ENCODE results near the gene CIC. TPM values are rescaled to one million over a fixed set of nuclear protein-coding genes. Genes with fewer than 3 reads are reported as not detected.

CIC gene
- total RNA-seq = 10 to 100 TPM; 54.9 to 67.3 (median 64.1) TPM

- Mint-ChIP-seq H3K4me3 (no peak within 1 kb of the TSS), H3K27me3 (ENCODE audit: low read depth) (no peaks in the 10 kb centered on the region), H3K36me3 (ENCODE audit: insufficient read depth) (peaks cover 9% of the 10 kb centered on the region), H3K4me1 (ENCODE audit: low read depth) (peaks cover 29% of the 10 kb centered on the region), H3K9me3 (no peaks in the 10 kb centered on the region)
- peak; percentile 99 for DNase-seq
- peak; percentile 81 to 85 for ATAC-seq
Measured at GRCh38 chr19:42268704-42269477, at the start of gene CIC. Gene CIC (plus strand): TSS chr19:42269252. CDS start chr19:42271784, 2,532 bp downstream.

DNA sequence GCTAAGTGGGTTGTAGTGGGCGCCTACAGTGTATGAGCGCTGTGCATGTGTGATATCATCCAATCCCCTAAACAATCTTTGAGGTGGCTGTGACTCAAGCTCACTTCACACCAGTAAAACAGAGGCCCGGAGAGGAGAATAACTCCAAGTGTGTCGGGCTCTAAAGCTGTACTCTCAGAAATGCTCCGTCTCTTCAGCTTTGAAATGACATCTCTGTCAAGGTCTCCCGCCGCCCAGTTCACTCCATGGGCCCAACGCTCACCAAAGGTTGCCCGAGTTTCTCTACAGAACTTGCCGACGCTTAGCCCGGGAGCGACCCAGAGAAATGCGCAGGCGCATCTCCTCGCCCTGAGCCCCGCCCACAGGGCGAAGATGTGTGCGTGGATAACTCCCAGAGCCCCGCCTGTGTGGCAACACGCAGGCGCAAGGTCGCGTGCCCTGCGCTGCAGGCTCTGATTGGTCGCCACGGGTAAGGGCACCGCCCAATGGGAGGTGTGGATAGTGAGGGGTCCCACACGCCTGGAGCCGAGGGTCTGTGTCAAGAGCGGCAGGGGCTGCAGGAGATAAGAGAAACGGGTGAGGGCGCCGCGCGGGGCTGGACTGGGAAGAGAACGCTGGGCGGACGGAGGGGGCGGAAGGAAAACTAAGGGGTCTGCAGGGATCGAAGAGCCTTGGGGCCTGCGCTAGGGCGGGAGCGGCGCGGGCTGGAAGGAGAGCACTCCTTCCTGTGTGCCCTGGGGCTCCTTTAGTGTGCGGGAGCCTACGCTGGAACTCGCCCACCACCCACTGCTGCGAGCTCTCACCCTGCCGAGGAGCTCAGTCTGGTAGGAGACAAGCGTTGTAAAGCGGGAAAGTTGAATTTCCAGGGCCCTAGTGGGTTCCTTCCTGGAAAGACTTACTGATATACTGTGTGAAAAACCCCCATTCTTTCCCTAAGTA lies 49.0 kb upstream of the CIC start, which contains the start of gene ZNF526:
Gene ZNF526 (plus strand): TSS at position 501 of the 939 bp plus-strand sequence. CDS start 4,092 bp downstream, outside the sequence.
- DNase-seq (peak; percentile 94), ATAC-seq (peak; percentile 83 to 86)
- Mint-ChIP-seq H3K9me3 (no peaks in the 10 kb centered on the region), H3K4me3 (peak within 1 kb of the TSS; percentile 94), H3K4me1 (ENCODE audit: low read depth) (peaks cover 57% of the 10 kb centered on the region), H3K36me3 (ENCODE audit: insufficient read depth) (peaks cover 20% of the 10 kb centered on the region), H3K27me3 (ENCODE audit: low read depth) (no peaks in the 10 kb centered on the region)

DNA sequence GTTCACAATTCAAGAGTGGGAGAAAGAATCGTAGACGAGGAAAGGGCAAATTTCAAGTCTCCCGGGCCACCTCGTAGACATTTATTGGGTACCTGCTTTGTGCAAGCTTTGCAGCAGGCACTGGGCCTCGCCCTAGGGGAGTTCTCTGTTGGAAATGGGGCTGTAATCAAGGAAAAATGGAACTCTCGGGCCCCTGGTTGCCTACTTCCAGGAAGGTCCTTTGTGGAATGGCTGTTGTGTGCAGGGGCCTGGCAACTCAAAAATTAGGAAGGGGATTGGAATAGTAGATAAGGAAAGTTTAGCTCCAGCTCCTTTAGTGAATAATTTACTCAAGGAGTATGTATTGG lies 48.3 kb upstream of the CIC start:
- Mint-ChIP-seq H3K4me1 (ENCODE audit: low read depth) (peaks cover 50% of the 10 kb centered on the region), H3K4me3 (peak overlapping the region; percentile 94), H3K9me3 (no peaks in the 10 kb centered on the region), H3K36me3 (ENCODE audit: insufficient read depth) (peaks cover 20% of the 10 kb centered on the region), H3K27me3 (ENCODE audit: low read depth) (no peaks in the 10 kb centered on the region)
- ATAC-seq = no peak
- no peak for DNase-seq

GRCh38 chr19:42224940-42225717 lies 43.9 kb upstream of the CIC start:
- Mint-ChIP-seq H3K4me3 (no peak overlapping the region), H3K9me3 (no peaks in the 10 kb centered on the region), H3K27me3 (ENCODE audit: low read depth) (no peaks in the 10 kb centered on the region), H3K4me1 (ENCODE audit: low read depth) (peaks cover 24% of the 10 kb centered on the region), H3K36me3 (ENCODE audit: insufficient read depth) (peaks cover 34% of the 10 kb centered on the region)
- DNase-seq (no peak), ATAC-seq (no peak)

DNA sequence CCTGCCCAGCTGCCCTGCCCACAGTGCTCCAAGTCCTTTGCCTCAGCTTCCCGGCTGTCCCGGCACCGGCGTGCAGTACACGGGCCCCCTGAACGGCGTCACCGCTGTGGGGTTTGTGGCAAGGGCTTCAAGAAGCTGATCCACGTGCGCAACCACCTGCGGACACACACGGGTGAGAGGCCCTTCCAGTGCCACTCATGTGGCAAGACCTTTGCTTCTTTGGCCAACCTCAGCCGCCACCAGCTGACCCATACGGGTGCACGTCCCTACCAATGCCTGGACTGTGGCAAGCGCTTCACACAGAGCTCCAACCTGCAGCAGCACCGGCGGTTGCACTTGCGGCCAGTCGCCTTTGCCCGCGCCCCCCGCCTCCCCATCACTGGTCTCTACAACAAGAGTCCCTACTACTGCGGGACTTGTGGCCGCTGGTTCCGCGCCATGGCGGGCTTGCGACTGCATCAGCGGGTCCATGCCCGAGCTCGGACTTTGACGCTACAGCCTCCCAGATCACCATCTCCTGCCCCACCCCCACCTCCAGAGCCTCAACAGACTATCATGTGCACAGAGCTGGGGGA lies 43.2 kb upstream of the CIC start:
- no peaks in the 10 kb centered on the region for H3K9me3 Mint-ChIP-seq
- DNase-seq = no peak
- ATAC-seq = no peak
- peaks cover 18% of the 10 kb centered on the region for H3K4me1 Mint-ChIP-seq (ENCODE audit: low read depth)
- H3K27me3 Mint-ChIP-seq (ENCODE audit: low read depth) = no peaks in the 10 kb centered on the region
- no peak overlapping the region for H3K4me3 Mint-ChIP-seq
- H3K36me3 Mint-ChIP-seq (ENCODE audit: insufficient read depth) = peaks cover 34% of the 10 kb centered on the region

DNA sequence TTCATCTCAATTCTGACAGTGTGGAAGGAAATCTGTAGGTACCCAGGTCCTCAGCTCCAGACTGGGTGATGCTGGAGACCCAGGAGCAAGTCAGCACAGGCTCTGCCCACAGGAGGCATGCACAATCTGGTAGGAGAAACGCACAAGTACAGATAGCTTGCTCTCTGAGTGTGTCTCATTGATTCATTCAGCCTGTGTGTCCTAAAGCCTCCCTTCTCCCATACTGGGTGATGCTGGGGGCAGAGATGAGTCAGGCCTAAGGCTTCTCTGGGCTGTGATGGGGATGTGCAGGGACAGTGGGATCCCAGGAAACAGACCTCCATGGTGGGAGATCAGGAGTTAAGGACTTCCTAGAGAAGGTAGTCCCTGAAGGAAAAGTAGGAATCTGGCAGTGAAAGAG lies 42.2 kb upstream of the CIC start:
- no peak for DNase-seq
- ATAC-seq = no peak
- no peaks in the 10 kb centered on the region for H3K9me3 Mint-ChIP-seq

DNA sequence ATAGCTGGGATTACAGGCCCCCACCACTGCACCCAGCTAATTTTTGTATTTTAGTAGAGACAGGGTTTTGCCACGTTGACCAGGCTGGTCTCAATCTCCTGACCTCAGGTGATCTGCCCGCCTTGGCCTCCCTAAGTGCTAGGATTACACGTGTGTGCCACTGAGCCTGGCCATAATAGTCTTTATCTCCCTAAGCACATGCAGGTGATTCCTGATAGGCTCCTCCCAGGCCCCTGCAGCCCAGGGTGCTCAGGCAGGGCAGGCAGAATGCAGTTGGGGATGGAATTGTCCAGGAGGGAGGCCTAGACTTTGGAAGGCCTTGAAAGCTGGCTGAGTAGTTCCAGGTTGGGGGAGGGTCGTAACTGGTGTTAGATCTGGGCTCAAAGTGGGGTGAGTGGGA lies 40.4 kb upstream of the CIC start:
- ATAC-seq = no peak
- Mint-ChIP-seq H3K36me3 (ENCODE audit: insufficient read depth) (peaks cover 38% of the 10 kb centered on the region), H3K9me3 (no peaks in the 10 kb centered on the region), H3K27me3 (ENCODE audit: low read depth) (no peaks in the 10 kb centered on the region), H3K4me3 (no peak overlapping the region), H3K4me1 (ENCODE audit: low read depth) (peaks cover 4% of the 10 kb centered on the region)
- no peak for DNase-seq

More for the DNA sequence above, 42.2 kb upstream of the CIC start:
- Mint-ChIP-seq H3K4me1 (ENCODE audit: low read depth) (peaks cover 15% of the 10 kb centered on the region), H3K36me3 (ENCODE audit: insufficient read depth) (peaks cover 35% of the 10 kb centered on the region), H3K27me3 (ENCODE audit: low read depth) (no peaks in the 10 kb centered on the region), H3K4me3 (no peak overlapping the region)

GRCh38 chr19:42229301-42229854 lies 39.7 kb upstream of the CIC start:
- ATAC-seq (no peak), DNase-seq (no peak)
- H3K9me3 Mint-ChIP-seq = no peaks in the 10 kb centered on the region
- no peaks in the 10 kb centered on the region for H3K27me3 Mint-ChIP-seq (ENCODE audit: low read depth)
- H3K4me1 Mint-ChIP-seq (ENCODE audit: low read depth) = peaks cover 4% of the 10 kb centered on the region
- H3K36me3 Mint-ChIP-seq (ENCODE audit: insufficient read depth) = peaks cover 41% of the 10 kb centered on the region
- no peak overlapping the region for H3K4me3 Mint-ChIP-seq

- Mint-ChIP-seq H3K27me3 (ENCODE audit: low read depth) (no peaks in the 10 kb centered on the region), H3K4me1 (ENCODE audit: low read depth) (peaks cover 4% of the 10 kb centered on the region), H3K9me3 (no peaks in the 10 kb centered on the region), H3K36me3 (ENCODE audit: insufficient read depth) (peaks cover 37% of the 10 kb centered on the region), H3K4me3 (no peak overlapping the region)
- ATAC-seq (peak in 1 of 2 donors; percentile 10), DNase-seq (no peak)
Measured at GRCh38 chr19:42229855-42230351, 39.1 kb upstream of the CIC start.

GRCh38 chr19:42230571-42230970 lies 38.5 kb upstream of the CIC start:
- ATAC-seq (no peak), DNase-seq (no peak)
- Mint-ChIP-seq H3K27me3 (ENCODE audit: low read depth) (no peaks in the 10 kb centered on the region), H3K4me1 (ENCODE audit: low read depth) (peaks cover 4% of the 10 kb centered on the region), H3K4me3 (no peak overlapping the region), H3K36me3 (ENCODE audit: insufficient read depth) (peaks cover 41% of the 10 kb centered on the region), H3K9me3 (no peaks in the 10 kb centered on the region)

GRCh38 chr19:42232435-42232834 lies 36.6 kb upstream of the CIC start:
- no peak for ATAC-seq
- H3K4me3 Mint-ChIP-seq = no peak overlapping the region
- no peaks in the 10 kb centered on the region for H3K9me3 Mint-ChIP-seq
- H3K36me3 Mint-ChIP-seq (ENCODE audit: insufficient read depth) = peaks cover 31% of the 10 kb centered on the region
- H3K27me3 Mint-ChIP-seq (ENCODE audit: low read depth) = no peaks in the 10 kb centered on the region
- DNase-seq = no peak
- H3K4me1 Mint-ChIP-seq (ENCODE audit: low read depth) = peaks cover 5% of the 10 kb centered on the region

GRCh38 chr19:42233106-42233505 lies 35.9 kb upstream of the CIC start:
- ATAC-seq = no peak

GRCh38 chr19:42233678-42234292 lies 35.3 kb upstream of the CIC start:
- no peak overlapping the region for H3K4me3 Mint-ChIP-seq
- H3K27me3 Mint-ChIP-seq (ENCODE audit: low read depth) = no peaks in the 10 kb centered on the region
- no peak for ATAC-seq
- H3K9me3 Mint-ChIP-seq = no peaks in the 10 kb centered on the region
- peaks cover 31% of the 10 kb centered on the region for H3K36me3 Mint-ChIP-seq (ENCODE audit: insufficient read depth)
- DNase-seq = no peak
- H3K4me1 Mint-ChIP-seq (ENCODE audit: low read depth) = peaks cover 5% of the 10 kb centered on the region

More at GRCh38 chr19:42233106-42233505, 35.9 kb upstream of the CIC start:
- peaks cover 5% of the 10 kb centered on the region for H3K4me1 Mint-ChIP-seq (ENCODE audit: low read depth)
- H3K9me3 Mint-ChIP-seq = no peaks in the 10 kb centered on the region
- H3K27me3 Mint-ChIP-seq (ENCODE audit: low read depth) = no peaks in the 10 kb centered on the region
- DNase-seq = no peak
- no peak overlapping the region for H3K4me3 Mint-ChIP-seq
- H3K36me3 Mint-ChIP-seq (ENCODE audit: insufficient read depth) = peaks cover 31% of the 10 kb centered on the region
